ENCODE measurements around the gene SKAP1.

Gene SKAP1

GRCh38 chr17:48134912-48135480, 295.0 kb downstream of the SKAP1 start:
- no peak for DNase-seq

DNA sequence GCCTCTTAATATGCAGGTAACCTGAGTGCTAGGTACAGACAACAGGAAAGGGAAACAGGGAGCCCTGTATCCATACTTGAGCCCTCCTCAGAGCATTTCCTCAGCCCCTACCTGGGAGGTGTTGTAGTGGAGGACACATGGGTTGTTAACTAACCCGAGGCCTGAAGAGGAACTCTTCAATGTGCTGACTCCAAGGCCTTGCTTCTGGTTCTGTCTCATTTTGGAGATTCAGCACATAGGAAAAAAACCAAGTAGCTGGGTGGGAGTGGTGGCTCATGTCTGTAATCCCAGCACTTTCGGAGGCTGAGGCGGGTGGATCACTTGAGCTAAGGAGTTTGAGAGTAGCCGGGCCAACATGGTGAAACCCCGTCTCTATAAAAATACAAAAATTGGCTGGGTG, 297.6 kb downstream of the SKAP1 start:
- DNase-seq: no peak

DNA sequence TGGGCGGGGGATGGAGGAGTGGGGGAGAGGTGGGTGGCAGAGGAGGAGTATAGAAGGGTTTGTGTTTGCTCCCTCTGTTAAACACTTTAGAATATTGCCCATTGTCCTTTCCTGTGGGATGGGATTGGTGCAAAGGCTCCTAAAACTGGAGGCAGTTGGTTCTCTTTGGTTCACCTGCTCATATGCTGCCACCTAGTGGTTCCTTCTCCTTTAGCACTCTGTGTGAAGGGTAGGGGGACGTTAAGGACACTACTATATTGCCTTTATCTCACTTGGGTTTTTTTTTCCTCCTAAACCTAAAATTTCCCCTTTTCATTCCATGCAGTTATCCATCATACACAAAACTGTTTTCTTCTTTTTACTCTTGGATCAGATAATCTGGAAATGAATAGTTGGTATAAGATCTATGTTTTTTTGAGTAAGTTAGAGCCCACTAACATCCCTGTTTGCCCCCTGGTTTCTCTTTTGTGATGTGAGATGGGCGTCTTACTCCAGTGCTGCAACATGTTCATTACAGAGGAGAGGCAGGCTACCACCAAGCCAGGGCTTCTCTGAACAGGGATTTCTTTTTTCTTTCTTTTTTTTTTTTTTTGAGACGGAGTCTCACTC, 298.7 kb downstream of the SKAP1 start:
- peak in 5 of 6 experiments; percentile 28 to 66 (median 41) for DNase-seq

- no peak for DNase-seq
Measured at GRCh38 chr17:48129981-48130380, 300.0 kb downstream of the SKAP1 start.

- DNase-seq: no peak
Measured at GRCh38 chr17:48128400-48128799, 301.6 kb downstream of the SKAP1 start.

GRCh38 chr17:48127371-48128051, 302.5 kb downstream of the SKAP1 start:
- no peak for DNase-seq

DNA sequence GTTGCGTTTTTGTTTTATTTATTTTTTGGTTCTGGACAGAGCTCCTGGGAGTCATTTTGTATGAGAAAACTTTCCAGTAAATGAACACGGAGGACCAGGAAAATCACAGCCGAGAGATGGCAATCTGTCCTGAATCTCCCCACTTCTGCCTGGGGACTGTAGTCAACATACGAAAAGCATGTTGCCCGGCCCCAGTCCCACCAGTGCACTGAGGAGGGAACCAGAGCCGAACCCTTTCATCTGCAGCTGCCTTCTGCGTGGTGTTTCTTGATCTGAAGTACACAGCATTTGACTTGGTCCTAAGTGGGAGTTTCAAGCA, 303.5 kb downstream of the SKAP1 start:
- no peak for DNase-seq

DNA sequence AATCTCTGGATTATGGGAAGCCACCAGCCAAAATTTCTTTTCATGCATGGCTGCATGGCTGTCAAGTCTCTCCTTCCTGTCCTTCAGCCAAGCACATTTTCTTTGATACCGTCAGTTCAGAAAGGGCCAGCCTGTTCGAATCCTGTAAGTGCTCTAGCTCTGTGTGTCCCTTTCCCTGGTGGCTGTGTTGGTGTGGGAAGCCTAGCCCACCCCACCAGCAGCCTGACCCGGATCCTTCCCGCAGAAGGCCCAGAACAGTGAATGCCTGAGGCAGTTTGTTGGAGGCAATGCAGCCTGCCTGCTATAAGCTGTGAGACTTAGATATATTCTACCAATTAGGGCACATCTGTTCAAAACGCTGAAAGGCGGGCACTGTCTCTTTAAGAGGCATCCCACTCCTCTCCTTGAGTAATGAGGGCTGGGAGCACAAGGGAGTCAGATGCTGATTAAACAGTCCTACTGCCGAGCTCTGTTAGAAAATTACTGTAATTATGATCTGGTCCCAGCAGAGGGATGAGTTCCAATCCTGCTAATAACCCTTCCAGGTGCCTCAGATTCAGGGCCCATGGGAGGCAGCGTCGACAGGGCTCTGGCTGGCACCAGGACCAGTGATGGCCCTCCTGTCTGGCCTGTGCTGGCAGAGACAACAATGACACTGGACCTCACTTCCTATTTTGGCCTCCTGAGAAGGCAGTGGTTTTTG, 304.0 kb downstream of the SKAP1 start:
- DNase-seq: no peak

GRCh38 chr17:48123776-48124388, 306.1 kb downstream of the SKAP1 start:
- DNase-seq: no peak

GRCh38 chr17:48123111-48123510, 306.9 kb downstream of the SKAP1 start:
- DNase-seq: no peak

- DNase-seq: no peak
Measured at GRCh38 chr17:48122665-48123045, 307.4 kb downstream of the SKAP1 start.

DNA sequence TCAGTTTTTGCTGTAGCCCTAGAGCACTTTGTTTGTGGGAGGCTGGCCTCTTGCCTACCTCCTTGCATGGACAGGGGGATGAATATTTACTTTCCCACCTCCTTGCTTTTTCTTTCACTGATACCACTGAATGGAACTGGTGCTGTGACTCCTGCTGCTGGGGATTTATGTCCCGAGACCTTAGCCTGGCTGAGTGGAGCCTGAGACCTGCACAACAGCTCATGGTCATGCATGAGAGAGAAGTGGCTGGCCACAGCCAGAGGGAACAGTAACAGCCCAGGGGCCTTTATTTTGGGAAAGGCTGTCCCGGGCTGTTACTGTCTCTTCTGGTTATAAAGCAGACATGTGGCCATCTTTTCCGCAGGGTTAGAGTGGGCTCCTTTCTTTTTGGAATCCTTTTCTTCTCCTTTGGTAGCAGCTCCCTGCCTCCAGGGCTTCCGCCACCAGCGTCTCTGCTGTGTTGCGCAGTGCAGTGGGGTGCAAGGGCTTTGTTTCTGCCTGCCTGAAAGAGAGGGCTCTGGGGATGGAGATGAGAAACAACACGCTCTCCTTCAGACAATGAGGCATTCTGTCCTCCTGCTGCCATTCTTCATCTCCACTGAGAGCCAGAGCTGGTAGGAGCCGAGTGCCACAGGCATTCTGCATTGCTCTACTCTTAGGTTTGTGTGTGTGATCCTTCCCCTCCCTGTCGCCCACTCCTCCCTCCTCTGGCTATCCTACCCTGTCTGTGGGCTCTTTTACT, 307.9 kb downstream of the SKAP1 start:
- DNase-seq: no peak

- DNase-seq: peak; percentile 17 to 78 (median 53)
Measured at GRCh38 chr17:48113201-48113676, 316.8 kb downstream of the SKAP1 start.

- DNase-seq: no peak
Measured at GRCh38 chr17:48111937-48112241, 318.1 kb downstream of the SKAP1 start.

DNA sequence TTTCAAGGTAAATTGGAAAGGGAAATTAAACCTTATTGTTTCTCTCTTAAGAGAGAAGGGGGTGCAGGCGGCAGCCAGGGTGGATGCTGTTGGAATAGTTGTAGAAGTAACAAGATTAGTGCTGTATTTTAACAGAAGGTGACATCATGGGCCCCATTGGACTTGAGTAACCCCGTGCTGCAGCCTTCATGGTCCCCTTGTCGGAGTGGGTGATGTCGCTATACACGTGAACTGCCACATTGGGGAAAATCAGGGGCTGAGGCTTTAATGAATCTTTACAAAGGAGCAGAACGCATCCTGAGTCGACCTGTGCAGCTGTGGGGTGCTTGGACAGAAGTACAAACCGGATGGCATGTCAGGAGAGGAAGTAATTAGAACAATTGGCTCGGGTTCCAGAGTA, 319.3 kb downstream of the SKAP1 start:
- DNase-seq: no peak

- peak; percentile 92 to 99 (median 95) for DNase-seq
Measured at GRCh38 chr17:48107137-48108055, 322.6 kb downstream of the SKAP1 start, which contains the start of gene SNX11. TSS of gene SNX11 (plus strand) at chr17:48107766. CDS start at chr17:48112044, 4,278 bp downstream.

DNA sequence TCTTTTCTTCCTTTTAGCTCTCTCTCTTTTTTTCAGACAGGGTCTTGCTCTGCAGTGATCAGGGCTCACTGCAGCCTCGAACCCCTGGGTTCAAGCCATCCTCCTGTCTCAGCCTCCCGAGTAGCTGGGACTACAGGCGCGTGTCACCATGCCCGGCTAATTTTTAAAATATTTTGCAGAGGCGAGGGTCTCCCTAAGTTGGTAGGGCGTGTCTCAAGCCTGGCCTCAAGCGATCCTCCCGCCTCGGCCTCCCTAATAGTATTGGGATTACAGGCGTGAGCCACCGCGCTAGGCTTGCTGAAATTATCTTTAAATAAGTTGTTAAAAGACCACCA, 323.2 kb downstream of the SKAP1 start:
- DNase-seq: no peak

DNA sequence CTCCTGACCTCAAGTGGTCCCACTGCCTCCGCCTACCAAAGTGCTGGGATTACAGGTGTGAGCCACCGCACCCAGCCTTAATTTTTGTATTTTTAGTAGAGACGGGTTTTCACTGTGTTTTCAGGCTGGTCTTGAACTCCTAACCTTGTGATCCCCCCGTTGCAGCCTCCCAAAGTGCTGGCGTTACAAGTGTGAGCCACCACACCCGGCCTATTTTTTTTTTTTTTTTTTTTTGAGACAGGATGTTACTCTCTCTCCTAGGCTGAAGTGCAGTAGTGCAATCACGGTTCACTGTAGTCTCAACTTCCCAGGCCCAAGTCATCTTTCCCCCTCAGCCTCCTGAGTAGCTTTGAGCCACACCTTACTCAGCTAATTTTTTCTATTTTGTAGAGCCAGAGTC, 325.6 kb downstream of the SKAP1 start:
- no peak for DNase-seq

DNA sequence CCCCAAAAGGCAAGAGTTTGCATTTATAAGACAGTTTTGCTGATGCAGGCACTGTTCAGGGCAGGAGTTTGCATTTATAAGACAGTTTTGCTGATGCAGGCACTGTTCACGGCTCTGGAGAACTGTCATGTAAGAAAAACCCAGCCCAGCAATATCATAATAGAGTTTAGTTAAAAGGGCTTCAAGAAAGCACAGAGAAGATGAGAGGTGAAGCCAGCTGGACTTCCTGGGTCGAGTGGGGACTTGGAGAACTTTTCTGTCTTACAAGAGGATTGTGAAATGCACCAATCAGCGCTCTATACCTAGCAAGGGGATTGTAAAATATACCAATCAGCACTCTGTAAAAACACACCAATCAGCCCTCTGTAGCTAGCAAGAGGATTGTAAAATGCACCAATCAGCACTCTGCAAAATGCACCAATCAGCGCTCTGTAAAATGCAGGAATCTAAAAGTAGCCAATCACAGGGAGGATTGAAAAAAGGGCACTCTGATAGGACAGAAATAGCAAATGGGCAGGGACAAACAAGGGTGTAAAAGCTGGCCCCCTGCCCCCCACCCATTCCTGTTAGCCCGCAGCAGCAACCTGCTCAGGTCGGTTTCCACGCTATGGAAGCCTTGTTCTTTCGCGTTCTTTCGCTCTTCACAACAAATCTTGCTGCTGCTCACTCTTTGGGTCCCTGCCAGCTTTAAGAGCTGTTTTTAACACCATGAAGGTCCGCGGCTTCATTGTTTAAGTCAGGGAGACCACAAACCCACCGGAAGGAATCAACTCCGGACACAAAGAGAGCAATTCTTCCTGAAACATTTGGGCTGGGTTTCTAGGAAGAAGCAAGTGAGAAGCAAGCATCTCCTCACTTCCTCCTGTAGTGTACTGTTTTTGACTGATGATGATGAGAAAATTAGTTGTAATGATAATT, 327.0 kb downstream of the SKAP1 start:
- DNase-seq: peak in 5 of 6 experiments; percentile 10 to 50 (median 38)

DNA sequence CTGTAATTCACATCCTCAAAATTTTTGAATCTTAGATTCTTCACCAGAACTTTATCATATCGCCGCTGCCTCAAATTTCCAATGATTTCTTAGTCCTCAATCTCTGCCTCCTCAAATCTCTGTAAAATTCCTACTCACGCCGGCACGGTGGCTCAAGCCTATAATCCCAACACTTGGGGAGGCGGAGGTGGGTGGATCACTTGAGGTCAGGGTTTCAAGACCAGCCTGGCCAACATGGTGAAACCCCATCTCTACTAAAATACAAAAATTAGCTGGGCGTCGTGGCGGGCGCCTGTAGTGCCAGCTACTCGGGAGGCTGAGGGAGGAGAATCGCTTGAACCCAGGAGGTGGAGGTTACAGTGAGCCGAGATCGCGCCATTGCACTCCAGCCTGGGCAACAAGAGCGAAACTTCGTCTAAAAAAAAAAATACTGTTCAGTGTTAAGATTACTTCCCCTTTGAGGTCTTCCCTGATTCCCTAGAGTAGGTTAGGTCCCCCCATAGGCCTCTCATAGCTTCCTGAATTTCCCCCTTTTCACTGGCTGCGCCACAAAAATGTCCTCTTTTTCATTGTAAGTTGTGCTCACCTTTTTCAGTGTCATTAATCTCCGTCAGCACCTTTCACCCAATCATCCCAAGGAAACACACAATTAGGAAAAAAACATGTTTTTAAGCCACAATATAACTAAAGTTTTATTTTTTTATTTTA, 327.8 kb downstream of the SKAP1 start:
- DNase-seq: no peak

All from stimulated activated naive CD4-positive, alpha-beta T cell (primary cell).